Measurements from ENCODE around the gene LAMC3. TPM values are rescaled to one million over a fixed set of nuclear protein-coding genes. Genes with fewer than 3 reads are reported as not detected.

The LAMC3 gene
- total and polyA plus RNA-seq, 9 of the 15 experiments (the other 6 are each of a cell fraction or from before 2014, with no cell fraction given), result 0.10 TPM; not detected in 8

DNA sequence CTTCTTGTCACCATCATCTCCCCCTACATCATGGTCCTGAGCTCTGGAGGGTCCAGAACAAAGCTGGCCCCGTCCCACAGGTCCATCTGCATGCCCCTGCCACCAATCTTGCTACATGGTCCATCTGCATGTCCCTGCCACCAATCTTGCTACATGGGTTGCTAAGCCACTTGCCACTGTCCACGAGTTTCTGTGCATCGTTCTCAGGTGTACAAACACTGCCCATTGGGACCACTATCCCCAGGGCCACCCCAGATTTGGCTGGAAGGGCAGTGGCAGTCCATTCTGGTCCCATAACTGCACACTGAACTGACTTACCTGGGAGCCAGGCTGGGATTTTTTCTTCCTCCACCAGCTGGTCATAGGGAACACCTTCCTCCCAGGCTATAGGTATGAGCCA is 8.0 kb upstream of the LAMC3 start:
- DNase-seq (ENCODE audit: extremely low read depth in 1 of 4, low spot score in 3 of 4) (no peak), ATAC-seq (no peak), FAIRE-seq (no peak)
- BruUV-seq (replicated peaks), result no TSS peak
- Histone ChIP-seq H3K9me1 (ENCODE audit: control insufficient read depth, insufficient read depth, low read length) (no peaks in the 10 kb centered on the region), H2AFZ (ENCODE audit: low read depth, low read length) (no peak overlapping the region), H4K20me1 (replicated peaks; ENCODE audit: control insufficient read depth, insufficient read depth, low read length) (peaks cover 51% of the 10 kb centered on the region), H3K27me3 (ENCODE audit: control insufficient read depth in 2 of 2, insufficient read depth in 2 of 2, low read length in 2 of 2) (peaks cover 74 to 87% of the 10 kb centered on the region in 2 experiments), H3K9ac (ENCODE audit: insufficient read depth in 1 of 2, low read depth in 2 of 2, low read length in 2 of 2) (peak overlapping the region in 1 of 2 experiments; percentile 8; a peak in 1 of 4 replicates), H3K79me2 (ENCODE audit: control insufficient read depth, insufficient read depth, low read length) (no peaks in the 10 kb centered on the region), H3K4me1 (replicated peaks in 1 of 2; ENCODE audit: control insufficient read depth in 2 of 2, insufficient read depth in 2 of 2, low read length in 2 of 2) (peaks cover 0 to 12% of the 10 kb centered on the region in 2 experiments; a peak in 3 of 5 replicates), H3K4me2 (ENCODE audit: insufficient read depth, low read length) (no peak overlapping the region), H3K4me3 (no peak overlapping the region), H3K27ac (ENCODE audit: extremely low read depth, low read depth, low read length) (no peak overlapping the region), H3K36me3 (ENCODE audit: control insufficient read depth, insufficient read depth, low read length) (no peaks in the 10 kb centered on the region), H3K9me3 (replicated peaks; ENCODE audit: control insufficient read depth, insufficient read depth, low read depth, low read length) (no peaks in the 10 kb centered on the region; the same call in 1 of the 2 replicates)
- ChIA-PET CTCF (ENCODE audit: low intra/inter-chr PET ratio) (interaction anchor here (0.7 to 1.0 kb wide), 3 partner anchors 45 to 230 kb away, joined by 3 read pairs; no protein-coding TSS in a partner anchor), POLR2A (interaction anchor here (0.6 to 13.1 kb wide), 16 partner anchors 6 to 299 kb away, joined by 3 to 131 read pairs (median 5); no protein-coding TSS in a partner anchor)
- WGBS (ENCODE audit: insufficient coverage, low coverage, missing lambda C conversion rate), result 0% methylated on average over 3 of the region's 3 CpGs
- intact Hi-C loops (cut with micrococcal nuclease) (no loop called here), in situ Hi-C loops (cut with MboI) (no loop called here)
- no peak for TF ChIP-seq TBP (optimal IDR thresholded peaks at IDR 0.05; ENCODE audit: low read depth, low read length)
- no peak for TF ChIP-seq SIX5 (IDR thresholded peaks at IDR 0.05; ENCODE audit: borderline replicate concordance in 1 of 2, insufficient read depth in 1 of 2, low read depth in 1 of 2, low read length in 2 of 2)
- TF ChIP-seq TRIM24 (IDR thresholded peaks at IDR 0.05), result no peak
- TF ChIP-seq, protein P1, sequence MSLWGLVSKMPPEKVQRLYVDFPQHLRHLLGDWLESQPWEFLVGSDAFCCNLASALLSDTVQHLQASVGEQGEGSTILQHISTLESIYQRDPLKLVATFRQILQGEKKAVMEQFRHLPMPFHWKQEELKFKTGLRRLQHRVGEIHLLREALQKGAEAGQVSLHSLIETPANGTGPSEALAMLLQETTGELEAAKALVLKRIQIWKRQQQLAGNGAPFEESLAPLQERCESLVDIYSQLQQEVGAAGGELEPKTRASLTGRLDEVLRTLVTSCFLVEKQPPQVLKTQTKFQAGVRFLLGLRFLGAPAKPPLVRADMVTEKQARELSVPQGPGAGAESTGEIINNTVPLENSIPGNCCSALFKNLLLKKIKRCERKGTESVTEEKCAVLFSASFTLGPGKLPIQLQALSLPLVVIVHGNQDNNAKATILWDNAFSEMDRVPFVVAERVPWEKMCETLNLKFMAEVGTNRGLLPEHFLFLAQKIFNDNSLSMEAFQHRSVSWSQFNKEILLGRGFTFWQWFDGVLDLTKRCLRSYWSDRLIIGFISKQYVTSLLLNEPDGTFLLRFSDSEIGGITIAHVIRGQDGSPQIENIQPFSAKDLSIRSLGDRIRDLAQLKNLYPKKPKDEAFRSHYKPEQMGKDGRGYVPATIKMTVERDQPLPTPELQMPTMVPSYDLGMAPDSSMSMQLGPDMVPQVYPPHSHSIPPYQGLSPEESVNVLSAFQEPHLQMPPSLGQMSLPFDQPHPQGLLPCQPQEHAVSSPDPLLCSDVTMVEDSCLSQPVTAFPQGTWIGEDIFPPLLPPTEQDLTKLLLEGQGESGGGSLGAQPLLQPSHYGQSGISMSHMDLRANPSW (CRISPR knock-in tag; IDR thresholded peaks at IDR 0.05), result peak; percentile 77; the same call in 1 of the 2 replicates
- TF ChIP-seq SMARCA5 (IDR thresholded peaks at IDR 0.05), result no peak

Measured in K562 (cell line).